GM19468 (cell line): ENCODE data around the gene LRRFIP2.

Experiments
- ATAC-seq: cut with Tn5 transposase; IDR thresholded peaks from one replicate; pipeline ENCODE4 v1.9.1; 2021; ENCODE audit warnings: mild to moderate bottlenecking, moderate library complexity, moderate number of reproducible peaks; ENCODE audit not compliant: unreplicated experiment; ENCODE audit errors: extremely low read depth

The LRRFIP2 gene

GRCh38 chr3:37031096-37031682 is 143.2 kb downstream of the LRRFIP2 start:
- no peak for ATAC-seq

GRCh38 chr3:37030588-37030987 is 143.8 kb downstream of the LRRFIP2 start:
- no peak for ATAC-seq

GRCh38 chr3:37029516-37030163 is 144.7 kb downstream of the LRRFIP2 start:
- ATAC-seq, result no peak

- ATAC-seq, result no peak
Observed at GRCh38 chr3:37029111-37029510, 145.3 kb downstream of the LRRFIP2 start.

- ATAC-seq, result no peak
Observed at GRCh38 chr3:37028329-37028728, 146.1 kb downstream of the LRRFIP2 start.

GRCh38 chr3:37026851-37027250 is 147.5 kb downstream of the LRRFIP2 start:
- ATAC-seq, result no peak

GRCh38 chr3:37025561-37026335 is 148.6 kb downstream of the LRRFIP2 start:
- ATAC-seq, result no peak

- ATAC-seq, result peak; percentile 30
Observed at GRCh38 chr3:37024820-37025405, 149.5 kb downstream of the LRRFIP2 start.

- no peak for ATAC-seq
Observed at GRCh38 chr3:37024092-37024491, 150.3 kb downstream of the LRRFIP2 start.

- no peak for ATAC-seq
Observed at GRCh38 chr3:37017683-37018082, 156.7 kb downstream of the LRRFIP2 start.

- no peak for ATAC-seq
Observed at GRCh38 chr3:37016903-37017302, 157.5 kb downstream of the LRRFIP2 start.

- ATAC-seq, result no peak
Observed at GRCh38 chr3:37015642-37016041, 158.7 kb downstream of the LRRFIP2 start.

- ATAC-seq, result no peak
Observed at GRCh38 chr3:37014620-37015019, 159.8 kb downstream of the LRRFIP2 start.
